Liver (tissue), 9 donors: Measurements from ENCODE around the gene PRSS38. TPM values are rescaled to one million over a fixed set of nuclear protein-coding genes. Genes with fewer than 3 reads are reported as not detected.

Experiments used
- DNase-seq: peaks from one replicate; pipeline ENCODE4 v3.0.0-alpha.2; 2017; ENCODE audit warnings: low spot score
- H3K27ac ChIP-seq, 2 donors: one replicate each; pipeline ENCODE4 v1.7.0; 2013; ENCODE audit warnings: inconsistent platforms in 2 of 2, low read length in 2 of 2, control low read depth in 1 of 2, low read depth in 1 of 2, mild to moderate bottlenecking in 1 of 2
- H3K27me3 ChIP-seq, 4 donors: one replicate each; pipeline versions ENCODE4 v1.6.1 to v1.7.0; 2013; ENCODE audit warnings: low read length in 3 of 4, inconsistent platforms in 1 of 4, mild to moderate bottlenecking in 1 of 4, moderate library complexity in 1 of 4; ENCODE audit not compliant: control insufficient read depth in 4 of 4, insufficient read depth in 4 of 4
- H3K36me3 ChIP-seq, 4 donors: one replicate each; pipeline versions ENCODE4 v1.6.1 to v1.7.0; 2013; ENCODE audit warnings: low read length in 3 of 4, mild to moderate bottlenecking in 3 of 4, low read depth in 1 of 4, moderate library complexity in 1 of 4; ENCODE audit not compliant: control insufficient read depth in 4 of 4, insufficient read depth in 3 of 4
- H3K4me1 ChIP-seq, 4 donors: one replicate each; pipeline versions ENCODE4 v1.6.1 to v1.7.0; 2013; ENCODE audit warnings: low read length in 3 of 4, mild to moderate bottlenecking in 3 of 4, moderate library complexity in 1 of 4; ENCODE audit not compliant: control insufficient read depth in 4 of 4, insufficient read depth in 4 of 4
- H3K4me3 ChIP-seq, 3 donors: one replicate each; pipeline versions ENCODE4 v1.6.1 to v1.7.0; 2013; ENCODE audit warnings: low read length in 3 of 3, control low read depth in 1 of 3, low read depth in 1 of 3, mild to moderate bottlenecking in 1 of 3
- H3K9ac ChIP-seq, 2 donors: one replicate each; pipeline ENCODE4 v1.7.0; 2013; ENCODE audit warnings: low read length in 2 of 2, mild to moderate bottlenecking in 2 of 2, moderate library complexity in 2 of 2, control low read depth in 1 of 2, low read depth in 1 of 2
- H3K9me3 ChIP-seq, 4 donors: one replicate each; pipeline versions ENCODE4 v1.6.1 to v1.7.0; 2013; ENCODE audit warnings: low read length in 3 of 4; ENCODE audit not compliant: control insufficient read depth in 4 of 4
- EGR1 ChIP-seq, 2 donors: IDR thresholded peaks; 2 replicates each; pipeline ENCODE4 v1.6.1; 2016 to 2018; ENCODE audit warnings: antibody characterized with exemption in 2 of 2, low read depth in 2 of 2
- FOXA1 ChIP-seq: IDR thresholded peaks from 2 replicates; pipeline ENCODE4 v1.6.1; 2016; ENCODE audit warnings: antibody characterized with exemption
- FOXA2 ChIP-seq: IDR thresholded peaks from 2 replicates; pipeline ENCODE4 v1.6.1; 2016; ENCODE audit warnings: antibody characterized with exemption
- GABPA ChIP-seq, 2 donors: IDR thresholded peaks in 1 of 2; conservative IDR thresholded peaks in 1 of 2; 2 replicates each; pipeline ENCODE4 v1.6.1; 2016; ENCODE audit warnings: antibody characterized with exemption in 2 of 2, mild to moderate bottlenecking in 1 of 2, moderate library complexity in 1 of 2
- HNF4A ChIP-seq, 2 donors: conservative IDR thresholded peaks; 2 replicates each; pipeline ENCODE4 v1.6.1; 2016; ENCODE audit warnings: antibody characterized with exemption in 2 of 2, mild to moderate bottlenecking in 2 of 2
- HNF4G ChIP-seq: IDR thresholded peaks from 2 replicates; pipeline ENCODE4 v1.6.1; 2016; ENCODE audit warnings: antibody characterized with exemption
- JUND ChIP-seq, 2 donors: IDR thresholded peaks; 2 replicates each; pipeline ENCODE4 v1.6.1; 2016; ENCODE audit warnings: antibody characterized with exemption in 2 of 2
- NR2F2 ChIP-seq: IDR thresholded peaks from 2 replicates; pipeline ENCODE4 v1.6.1; 2016; ENCODE audit warnings: antibody characterized with exemption
- RAD21 ChIP-seq, 2 donors: IDR thresholded peaks; 2 replicates each; pipeline ENCODE4 v1.6.1; 2016; ENCODE audit warnings: antibody characterized with exemption in 2 of 2, mild to moderate bottlenecking in 2 of 2
- RXRA ChIP-seq, 2 donors: IDR thresholded peaks; 2 replicates each; pipeline ENCODE4 v1.6.1; 2017 to 2018; ENCODE audit warnings: antibody characterized with exemption in 2 of 2, mild to moderate bottlenecking in 1 of 2
- YY1 ChIP-seq: IDR thresholded peaks from 2 replicates; pipeline ENCODE4 v1.6.1; 2016; ENCODE audit warnings: antibody characterized with exemption, mild to moderate bottlenecking
- WGBS: extraction: QIAGEN DNeasy Blood & Tissue Kit; methylation state at CpG from one replicate; pipeline ENCODE4 v1.1.7; 2013; 5-methylcytosine and 5-hydroxymethylcytosine counted together
- polyA plus RNA-seq, 2 donors: library from polyadenylated mRNA; stranded (reverse) in 1 of 2; unstranded in 1 of 2; fragments of 200-250 nt in 1 of 2; fragments of >200 nt in 1 of 2; fragmentation: Nextera tagmentation in 1 of 2; extraction: Ambion mirVana in 1 of 2; gene quantifications; one replicate each; pipeline versions ENCODE4 v1.2.1 to v1.2.3, GENCODE V29; 2013 to 2015
- total RNA-seq, 2 donors: library from RNA; depleted of rRNA; stranded (reverse); fragments of >200 nt; gene quantifications; one replicate each; pipeline ENCODE4 v1.2.3, GENCODE V29; 2014
- TF ChIP-seq, protein P1 (sequence below): IDR thresholded peaks from 2 replicates; pipeline ENCODE4 v1.6.1; 2016; ENCODE audit warnings: antibody characterized with exemption, mild to moderate bottlenecking
- TF ChIP-seq, protein P2 (sequence below): fragments of 150-350 bp; IDR thresholded peaks from 2 replicates; pipeline ENCODE4 v1.5.1; 2017; ENCODE audit warnings: improper control_type of control experiment, low read depth, low read length; ENCODE audit not compliant: missing input control
- TF ChIP-seq, protein P3 (sequence below): IDR thresholded peaks from 2 replicates; pipeline ENCODE4 v1.6.1; 2016; ENCODE audit warnings: antibody characterized with exemption
- TF ChIP-seq, protein P4 (sequence below): IDR thresholded peaks from 2 replicates; pipeline ENCODE4 v1.6.1; 2016; ENCODE audit warnings: antibody characterized with exemption
- TF ChIP-seq, protein P5 (sequence below): IDR thresholded peaks from 2 replicates; pipeline ENCODE4 v1.6.1; 2016; ENCODE audit warnings: antibody characterized with exemption
- donor health status: healthy.
- donor health status: healthy.
- donor health status: healthy.
- donor health status: healthy.
- donor health status: healthy.

PRSS38 gene
- total and polyA plus RNA-seq, 4 donors: not detected

DNA sequence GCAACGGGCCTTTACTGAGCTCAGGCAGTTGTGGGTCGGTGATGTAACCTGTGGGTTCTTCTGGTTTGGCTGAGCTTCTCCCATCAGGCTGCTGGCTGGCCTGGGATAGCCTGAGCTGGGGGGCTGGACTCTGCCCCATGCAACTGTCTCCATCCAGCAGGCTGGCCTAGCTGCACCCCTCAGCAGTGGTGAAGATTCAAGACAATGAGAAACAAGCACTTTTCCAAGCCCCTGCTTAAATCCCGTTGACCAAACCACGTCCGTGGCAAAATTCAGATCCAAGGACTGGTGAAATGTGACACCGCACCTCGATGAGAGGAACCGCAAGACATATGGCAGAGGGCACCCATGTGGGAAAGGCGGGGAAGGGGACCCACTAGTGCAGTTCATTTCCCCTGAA lies 25.6 kb downstream of the PRSS38 start:
- Histone ChIP-seq H3K9me3 (no peaks in the 10 kb centered on the region), H3K4me1 (no peaks in the 10 kb centered on the region), H3K4me3 (no peak overlapping the region), H3K27ac (no peak overlapping the region), H3K27me3 (no peaks in the 10 kb centered on the region), H3K9ac (no peak overlapping the region), H3K36me3 (no peaks in the 10 kb centered on the region)
- 80% methylated on average over 9 of the region's 9 CpGs for WGBS
- no peak for TF ChIP-seq RAD21 (IDR thresholded peaks at IDR 0.05)
- no peak for TF ChIP-seq RXRA (IDR thresholded peaks at IDR 0.05)
- TF ChIP-seq, protein P1, sequence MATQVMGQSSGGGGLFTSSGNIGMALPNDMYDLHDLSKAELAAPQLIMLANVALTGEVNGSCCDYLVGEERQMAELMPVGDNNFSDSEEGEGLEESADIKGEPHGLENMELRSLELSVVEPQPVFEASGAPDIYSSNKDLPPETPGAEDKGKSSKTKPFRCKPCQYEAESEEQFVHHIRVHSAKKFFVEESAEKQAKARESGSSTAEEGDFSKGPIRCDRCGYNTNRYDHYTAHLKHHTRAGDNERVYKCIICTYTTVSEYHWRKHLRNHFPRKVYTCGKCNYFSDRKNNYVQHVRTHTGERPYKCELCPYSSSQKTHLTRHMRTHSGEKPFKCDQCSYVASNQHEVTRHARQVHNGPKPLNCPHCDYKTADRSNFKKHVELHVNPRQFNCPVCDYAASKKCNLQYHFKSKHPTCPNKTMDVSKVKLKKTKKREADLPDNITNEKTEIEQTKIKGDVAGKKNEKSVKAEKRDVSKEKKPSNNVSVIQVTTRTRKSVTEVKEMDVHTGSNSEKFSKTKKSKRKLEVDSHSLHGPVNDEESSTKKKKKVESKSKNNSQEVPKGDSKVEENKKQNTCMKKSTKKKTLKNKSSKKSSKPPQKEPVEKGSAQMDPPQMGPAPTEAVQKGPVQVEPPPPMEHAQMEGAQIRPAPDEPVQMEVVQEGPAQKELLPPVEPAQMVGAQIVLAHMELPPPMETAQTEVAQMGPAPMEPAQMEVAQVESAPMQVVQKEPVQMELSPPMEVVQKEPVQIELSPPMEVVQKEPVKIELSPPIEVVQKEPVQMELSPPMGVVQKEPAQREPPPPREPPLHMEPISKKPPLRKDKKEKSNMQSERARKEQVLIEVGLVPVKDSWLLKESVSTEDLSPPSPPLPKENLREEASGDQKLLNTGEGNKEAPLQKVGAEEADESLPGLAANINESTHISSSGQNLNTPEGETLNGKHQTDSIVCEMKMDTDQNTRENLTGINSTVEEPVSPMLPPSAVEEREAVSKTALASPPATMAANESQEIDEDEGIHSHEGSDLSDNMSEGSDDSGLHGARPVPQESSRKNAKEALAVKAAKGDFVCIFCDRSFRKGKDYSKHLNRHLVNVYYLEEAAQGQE: no peak
- no peak for TF ChIP-seq EGR1 (IDR thresholded peaks at IDR 0.05; ENCODE audit: low read depth in 2 of 2)
- no peak for TF ChIP-seq GABPA (IDR thresholded peaks at IDR 0.05 in 1 of 2, conservative IDR thresholded peaks at IDR 0.05 in 1 of 2)
- TF ChIP-seq HNF4G: no peak
- no peak for TF ChIP-seq JUND (IDR thresholded peaks at IDR 0.05)
- TF ChIP-seq YY1: no peak
- no peak for TF ChIP-seq FOXA1
- DNase-seq: no peak

DNA sequence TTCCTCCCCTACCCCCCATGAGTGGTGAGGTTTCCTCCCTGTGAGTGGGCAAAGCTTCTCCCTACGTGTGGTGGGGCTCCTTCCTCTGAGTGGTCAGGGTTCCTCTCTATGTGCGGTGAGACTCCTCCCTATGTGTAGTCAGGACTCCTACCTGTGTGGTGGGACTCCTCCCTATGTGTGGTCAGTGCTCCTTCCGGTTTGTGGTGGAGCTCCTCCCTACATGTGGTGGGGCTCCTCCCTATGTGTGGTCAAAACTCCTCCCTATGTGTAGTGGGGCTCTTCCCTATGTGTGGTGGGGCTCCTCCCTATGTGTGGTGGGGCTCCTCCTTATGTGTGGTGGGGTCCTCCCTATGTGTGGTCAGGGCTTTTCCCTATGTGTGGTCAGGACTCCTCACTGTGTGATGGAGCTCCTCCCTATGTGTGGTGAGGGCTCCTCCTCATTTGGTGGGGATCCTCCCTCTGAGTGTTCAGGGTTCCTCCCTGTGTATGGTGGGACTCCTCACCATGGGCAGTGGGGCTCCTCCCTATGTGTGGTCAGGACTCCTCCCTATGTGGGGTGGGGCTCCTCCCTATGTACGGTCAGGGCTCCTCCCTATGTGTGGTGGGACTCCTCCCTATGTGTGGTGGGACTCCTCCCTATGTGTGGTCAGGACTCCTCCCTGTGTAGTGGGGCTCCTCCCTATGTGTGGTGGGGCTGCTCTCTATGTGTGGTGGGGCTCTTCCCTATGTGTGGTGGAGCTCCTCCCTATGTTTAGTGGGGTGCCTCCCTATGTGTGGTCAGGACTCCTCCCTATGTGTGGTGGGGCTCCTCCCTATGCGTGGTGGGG lies 29.1 kb downstream of the PRSS38 start:
- H3K27ac ChIP-seq: no peak overlapping the region
- H3K4me3 ChIP-seq: no peak overlapping the region
- no peak overlapping the region for H3K9ac ChIP-seq
- H3K27me3 ChIP-seq: no peaks in the 10 kb centered on the region
- WGBS: 81% methylated on average over 5 of the region's 5 CpGs
- no peak for DNase-seq
- no peaks in the 10 kb centered on the region for H3K4me1 ChIP-seq
- TF ChIP-seq, protein P2, sequence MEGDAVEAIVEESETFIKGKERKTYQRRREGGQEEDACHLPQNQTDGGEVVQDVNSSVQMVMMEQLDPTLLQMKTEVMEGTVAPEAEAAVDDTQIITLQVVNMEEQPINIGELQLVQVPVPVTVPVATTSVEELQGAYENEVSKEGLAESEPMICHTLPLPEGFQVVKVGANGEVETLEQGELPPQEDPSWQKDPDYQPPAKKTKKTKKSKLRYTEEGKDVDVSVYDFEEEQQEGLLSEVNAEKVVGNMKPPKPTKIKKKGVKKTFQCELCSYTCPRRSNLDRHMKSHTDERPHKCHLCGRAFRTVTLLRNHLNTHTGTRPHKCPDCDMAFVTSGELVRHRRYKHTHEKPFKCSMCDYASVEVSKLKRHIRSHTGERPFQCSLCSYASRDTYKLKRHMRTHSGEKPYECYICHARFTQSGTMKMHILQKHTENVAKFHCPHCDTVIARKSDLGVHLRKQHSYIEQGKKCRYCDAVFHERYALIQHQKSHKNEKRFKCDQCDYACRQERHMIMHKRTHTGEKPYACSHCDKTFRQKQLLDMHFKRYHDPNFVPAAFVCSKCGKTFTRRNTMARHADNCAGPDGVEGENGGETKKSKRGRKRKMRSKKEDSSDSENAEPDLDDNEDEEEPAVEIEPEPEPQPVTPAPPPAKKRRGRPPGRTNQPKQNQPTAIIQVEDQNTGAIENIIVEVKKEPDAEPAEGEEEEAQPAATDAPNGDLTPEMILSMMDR: no peak
- no peak for TF ChIP-seq HNF4G
- H3K36me3 ChIP-seq: no peaks in the 10 kb centered on the region
- H3K9me3 ChIP-seq: peaks cover 4 to 12% (median 6%) of the 10 kb centered on the region in 4 donors

DNA sequence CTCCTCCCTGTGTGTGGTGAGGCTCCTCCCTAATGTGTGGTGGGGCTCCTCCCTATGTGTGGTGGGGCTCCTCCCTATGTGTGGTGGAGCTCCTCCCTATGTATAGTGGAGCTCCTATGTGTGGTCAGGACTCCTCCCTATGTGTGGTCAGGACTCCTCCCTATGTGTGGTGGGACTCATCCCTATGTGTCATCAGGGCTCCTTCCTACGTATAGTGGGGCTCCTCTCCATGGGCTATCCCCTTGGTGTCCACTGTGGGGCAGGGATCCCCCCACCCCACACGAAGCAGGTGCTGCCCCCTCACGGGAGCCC lies 29.6 kb downstream of the PRSS38 start:
- Histone ChIP-seq H3K27me3 (no peaks in the 10 kb centered on the region), H3K9me3 (peaks cover 4 to 12% (median 6%) of the 10 kb centered on the region in 4 donors), H3K4me1 (no peaks in the 10 kb centered on the region), H3K36me3 (no peaks in the 10 kb centered on the region), H3K27ac (no peak overlapping the region), H3K9ac (no peak overlapping the region), H3K4me3 (no peak overlapping the region)
- WGBS: 82% methylated on average over 3 of the region's 3 CpGs
- DNase-seq: no peak
- TF ChIP-seq JUND (IDR thresholded peaks at IDR 0.05): no peak
- no peak for TF ChIP-seq FOXA1
- TF ChIP-seq, protein P3, sequence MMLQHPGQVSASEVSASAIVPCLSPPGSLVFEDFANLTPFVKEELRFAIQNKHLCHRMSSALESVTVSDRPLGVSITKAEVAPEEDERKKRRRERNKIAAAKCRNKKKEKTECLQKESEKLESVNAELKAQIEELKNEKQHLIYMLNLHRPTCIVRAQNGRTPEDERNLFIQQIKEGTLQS: no peak
- TF ChIP-seq, protein P4, sequence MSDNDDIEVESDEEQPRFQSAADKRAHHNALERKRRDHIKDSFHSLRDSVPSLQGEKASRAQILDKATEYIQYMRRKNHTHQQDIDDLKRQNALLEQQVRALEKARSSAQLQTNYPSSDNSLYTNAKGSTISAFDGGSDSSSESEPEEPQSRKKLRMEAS: no peak
- no peak for TF ChIP-seq HNF4A (conservative IDR thresholded peaks at IDR 0.05)
- TF ChIP-seq, protein P5, sequence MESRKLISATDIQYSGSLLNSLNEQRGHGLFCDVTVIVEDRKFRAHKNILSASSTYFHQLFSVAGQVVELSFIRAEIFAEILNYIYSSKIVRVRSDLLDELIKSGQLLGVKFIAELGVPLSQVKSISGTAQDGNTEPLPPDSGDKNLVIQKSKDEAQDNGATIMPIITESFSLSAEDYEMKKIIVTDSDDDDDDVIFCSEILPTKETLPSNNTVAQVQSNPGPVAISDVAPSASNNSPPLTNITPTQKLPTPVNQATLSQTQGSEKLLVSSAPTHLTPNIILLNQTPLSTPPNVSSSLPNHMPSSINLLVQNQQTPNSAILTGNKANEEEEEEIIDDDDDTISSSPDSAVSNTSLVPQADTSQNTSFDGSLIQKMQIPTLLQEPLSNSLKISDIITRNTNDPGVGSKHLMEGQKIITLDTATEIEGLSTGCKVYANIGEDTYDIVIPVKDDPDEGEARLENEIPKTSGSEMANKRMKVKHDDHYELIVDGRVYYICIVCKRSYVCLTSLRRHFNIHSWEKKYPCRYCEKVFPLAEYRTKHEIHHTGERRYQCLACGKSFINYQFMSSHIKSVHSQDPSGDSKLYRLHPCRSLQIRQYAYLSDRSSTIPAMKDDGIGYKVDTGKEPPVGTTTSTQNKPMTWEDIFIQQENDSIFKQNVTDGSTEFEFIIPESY: no peak
- TF ChIP-seq NR2F2: no peak
- TF ChIP-seq RAD21 (IDR thresholded peaks at IDR 0.05): no peak
- no peak for TF ChIP-seq FOXA2
- TF ChIP-seq RXRA (IDR thresholded peaks at IDR 0.05): no peak
- no peak for TF ChIP-seq HNF4G
- TF ChIP-seq YY1: no peak
- TF ChIP-seq EGR1 (IDR thresholded peaks at IDR 0.05; ENCODE audit: low read depth in 2 of 2): no peak
